K562 (cell line): ENCODE data around the gene LARP4B. TPM values are rescaled to one million over a fixed set of nuclear protein-coding genes. Genes with fewer than 3 reads are reported as not detected.

Source experiments
- ELK1 ChIP-seq: sonication (generic); formaldehyde crosslinking; IDR thresholded peaks from 2 replicates; pipeline ENCODE4 v1.8.1; 2022; ENCODE audit warnings: missing genetic modification reagents
- FOS ChIP-seq: IDR thresholded peaks from 3 replicates; pipeline ENCODE4 v1.6.1; 2011; ENCODE audit not compliant: insufficient read length; ENCODE audit errors: extremely low read depth
- GTF2F1 ChIP-seq: IDR thresholded peaks from 2 replicates; pipeline ENCODE4 v1.6.1; 2011; ENCODE audit warnings: low read depth, low read length, improper control_type of control experiment
- GTF3C2 ChIP-seq: IDR thresholded peaks from 3 replicates; pipeline ENCODE4 v1.6.1; 2011; ENCODE audit warnings: borderline replicate concordance, mild to moderate bottlenecking, moderate library complexity; ENCODE audit not compliant: insufficient read length; ENCODE audit errors: extremely low read depth
- HDAC3 ChIP-seq: fragments of 450-650 bp; IDR thresholded peaks from 2 replicates; pipeline ENCODE4 v1.6.1; 2018; ENCODE audit warnings: borderline replicate concordance, mild to moderate bottlenecking, moderate library complexity; ENCODE audit not compliant: partially characterized antibody
- JUN ChIP-seq, 2 experiments: sonication (generic) in 1 of 2; formaldehyde crosslinking in 1 of 2; IDR thresholded peaks; 2 replicates each; pipeline versions ENCODE4 v1.6.1 to v1.8.0; 2012 to 2022; ENCODE audit warnings: borderline replicate concordance in 2 of 2, mild to moderate bottlenecking in 2 of 2, improper control_type of control experiment in 1 of 2, low read depth in 1 of 2, low read length in 1 of 2, missing genetic modification reagents in 1 of 2
- KAT8 ChIP-seq: fragments of 450-650 bp; IDR thresholded peaks from 2 replicates; pipeline ENCODE4 v1.6.1; 2016; ENCODE audit warnings: low read depth, mild to moderate bottlenecking
- KLF10 ChIP-seq: fragments of 250-450 bp; sonication (Bioruptor Pico); IDR thresholded peaks from 2 replicates; pipeline ENCODE4 v1.6.1; 2021; ENCODE audit warnings: matching md5 sums
- MYC ChIP-seq, 2 experiments: fragments of 250-450 bp in 1 of 2; sonication (Bioruptor Pico) in 1 of 2; IDR thresholded peaks; 2 replicates each; pipeline versions ENCODE4 v1.5.1 to v1.6.1; 2012 to 2021; ENCODE audit warnings: low read depth in 2 of 2, borderline replicate concordance in 1 of 2, improper control_type of control experiment in 1 of 2, low read length in 1 of 2, mild to moderate bottlenecking in 1 of 2, moderate library complexity in 1 of 2
- NR2F6 ChIP-seq: fragments of 450-650 bp; formaldehyde crosslinking; IDR thresholded peaks from 2 replicates; pipeline ENCODE4 v1.4.0; 2020; ENCODE audit warnings: mild to moderate bottlenecking
- RB1 ChIP-seq: fragments of 450-650 bp; IDR thresholded peaks from 2 replicates; pipeline ENCODE4 v1.6.1; 2017; ENCODE audit warnings: low read depth, mild to moderate bottlenecking
- RUNX1 ChIP-seq: sonication (generic); IDR thresholded peaks from 2 replicates; pipeline ENCODE4 v1.6.1; 2016; ENCODE audit warnings: antibody characterized with exemption, low read depth
- ZBTB1 ChIP-seq: sonication (generic); formaldehyde crosslinking; IDR thresholded peaks from 2 replicates; pipeline ENCODE4 v1.8.1; 2023; ENCODE audit warnings: missing genetic modification reagents, low read depth, mild to moderate bottlenecking, borderline replicate concordance
- ZNF277 ChIP-seq: fragments of 250-450 bp; sonication (Bioruptor Pico); IDR thresholded peaks from 2 replicates; pipeline ENCODE4 v1.8.0; 2022; ENCODE audit warnings: inconsistent platforms, mild to moderate bottlenecking, moderate library complexity, borderline replicate concordance
- ZNF695 ChIP-seq: fragments of 450-650 bp; formaldehyde crosslinking; IDR thresholded peaks from 2 replicates; pipeline ENCODE4 v1.4.0; 2020; ENCODE audit warnings: mild to moderate bottlenecking, moderate library complexity
- polyA plus RNA-seq, 8 experiments: library from polyadenylated mRNA; depleted of rRNA in 4 of 8; stranded (reverse) in 5 of 8; unstranded in 3 of 8; fragments of >200 nt; fragmentation: Nextera tagmentation in 2 of 8; fragmentation: Illumina TruSeq in 1 of 8; extraction: Ambion mirVana in 2 of 8; extraction: Trizol in 1 of 8; gene quantifications; 2 replicates each; pipeline versions ENCODE4 v1.2.1 to v1.2.3, GENCODE V29; 2011 to 2014; ENCODE audit warnings: inconsistent platforms in 1 of 8, missing spikeins in 1 of 8
- total RNA-seq, 7 experiments: library from RNA; depleted of rRNA in 6 of 7; stranded (reverse); fragments of >200 nt in 6 of 7; fragmentation: Illumina TruSeq in 2 of 7; extraction: Trizol in 2 of 7; gene quantifications; 2 replicates each; pipeline versions ENCODE4 v1.2.1 to v1.2.3, GENCODE V29; 2011 to 2021; ENCODE audit warnings: low replicate concordance in 1 of 7

Gene LARP4B
- total and polyA plus RNA-seq, 9 of the 15 experiments (the other 6 are each of a cell fraction or from before 2014, with no cell fraction given): 11.8 to 130 (median 42.6) TPM

GRCh38 chr10:931326-932318, at the start of gene LARP4B (continued):
- no peak; the same call in 1 of the 2 replicates for TF ChIP-seq JUN (IDR thresholded peaks at IDR 0.05; ENCODE audit: borderline replicate concordance, low read depth, low read length)
- TF ChIP-seq JUN (CRISPR knock-in tag; IDR thresholded peaks at IDR 0.05; ENCODE audit: borderline replicate concordance): no peak
- TF ChIP-seq GTF2F1: 0 out of 2 replicates have a peak, but pooled peaks have one; percentile 40
- TF ChIP-seq KLF10 (CRISPR knock-in tag): no peak
- no peak for TF ChIP-seq HDAC3
- TF ChIP-seq GTF3C2: no peak
- TF ChIP-seq RB1: peak; percentile 35
- peak; percentile 52 for TF ChIP-seq FOS
- TF ChIP-seq ELK1 (CRISPR knock-in tag): no peak
- TF ChIP-seq NR2F6 (CRISPR knock-in tag): no peak
- no peak for TF ChIP-seq ZNF277 (CRISPR knock-in tag)
- 0 out of 2 replicates have a peak, but pooled peaks have one; percentile 58 for TF ChIP-seq MYC (IDR thresholded peaks at IDR 0.05; ENCODE audit: low read depth, low read length)
- TF ChIP-seq MYC (CRISPR knock-in tag; IDR thresholded peaks at IDR 0.05; ENCODE audit: borderline replicate concordance, low read depth): no peak
- no peak for TF ChIP-seq ZBTB1 (CRISPR knock-in tag)
- no peak for TF ChIP-seq ZNF695 (CRISPR knock-in tag)
- no peak for TF ChIP-seq KAT8
- TF ChIP-seq RUNX1: no peak
